Endometrial microvascular endothelial cells (primary cell): Measurements from ENCODE around the gene NPAS3. TPM values are rescaled to one million over a fixed set of nuclear protein-coding genes. Genes with fewer than 3 reads are reported as not detected.

Experiments
- in situ Hi-C: cut with HindIII; loops from 2 replicates; pipeline ENCODE4 v1.10.0; 2017; ENCODE audit warnings: low sequenced_read_pairs, low pct_unique_long_range_greater_than_20kb; ENCODE audit errors: inconsistent ontology term
- total RNA-seq: library from RNA; depleted of rRNA; stranded (reverse); fragments of >200 nt; gene quantifications from one replicate; pipeline ENCODE4 v1.2.3, GENCODE V29; 2015; ENCODE audit errors: inconsistent ontology term

Gene NPAS3
- total RNA-seq, 1 donor from 2014 or later, result not detected

DNA sequence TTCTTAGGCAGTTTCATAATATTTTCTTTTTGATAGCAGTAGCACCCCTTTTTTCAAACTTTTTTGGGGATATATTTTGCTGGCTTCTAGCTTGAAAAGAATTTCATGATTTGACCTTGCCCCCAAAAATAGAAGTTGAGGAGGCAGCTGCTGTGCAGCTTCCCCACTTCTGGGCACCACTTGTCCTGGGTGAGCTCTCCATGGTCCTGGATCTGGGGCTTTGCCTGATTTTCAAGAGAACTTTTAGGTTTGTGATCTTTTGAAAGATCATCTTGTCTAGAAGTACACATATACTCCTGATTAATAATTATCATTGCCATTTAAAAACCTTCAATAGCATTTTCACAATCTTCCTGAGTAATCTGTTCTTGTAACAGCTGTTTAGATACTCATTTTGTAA lies 271.6 kb downstream of the NPAS3 start:
- in situ Hi-C loops, result no loop called here

DNA sequence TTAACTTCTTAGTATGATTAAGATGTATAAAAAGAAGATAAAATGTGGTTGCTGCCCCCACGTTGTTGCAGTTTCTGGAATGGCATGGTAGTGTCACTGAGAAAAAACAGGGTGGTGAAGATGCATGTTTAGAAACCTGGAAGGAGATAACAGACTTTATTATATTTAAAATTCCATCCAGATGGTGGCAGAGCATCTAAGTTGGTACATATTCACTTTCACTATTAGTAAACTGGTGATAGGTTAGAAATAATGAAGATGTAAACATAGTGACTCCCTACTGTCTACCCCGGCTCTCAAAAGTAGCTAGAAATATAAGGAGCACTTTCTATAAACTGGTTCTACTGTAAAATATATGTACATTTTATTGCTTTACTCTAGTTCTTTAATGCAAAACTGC lies 279.3 kb downstream of the NPAS3 start:
- in situ Hi-C loops, result no loop called here

DNA sequence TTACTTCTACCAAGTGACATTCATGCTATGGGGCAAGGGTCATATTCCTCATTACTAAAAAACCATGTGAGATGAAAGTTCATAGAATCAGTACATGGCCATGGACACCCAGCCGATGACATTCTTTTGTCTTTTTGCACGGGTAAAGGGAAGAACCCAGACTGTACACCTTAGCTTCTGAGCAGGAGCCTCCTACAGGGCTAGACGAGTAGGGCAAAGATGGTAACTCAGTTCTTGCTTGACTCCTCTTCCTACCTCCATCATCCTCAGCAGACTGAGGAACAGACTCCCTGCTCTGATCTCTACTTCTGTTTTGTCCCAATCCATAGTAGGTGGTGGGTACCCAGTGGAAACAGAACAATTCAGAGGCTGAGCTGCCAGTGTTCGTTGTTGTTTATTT lies 281.3 kb downstream of the NPAS3 start:
- in situ Hi-C loops, result no loop called here

GRCh38 chr14:33229269-33229929 lies 290.7 kb downstream of the NPAS3 start:
- in situ Hi-C loops, result no loop called here

GRCh38 chr14:33230021-33230420 lies 291.3 kb downstream of the NPAS3 start:
- in situ Hi-C loops, result no loop called here

DNA sequence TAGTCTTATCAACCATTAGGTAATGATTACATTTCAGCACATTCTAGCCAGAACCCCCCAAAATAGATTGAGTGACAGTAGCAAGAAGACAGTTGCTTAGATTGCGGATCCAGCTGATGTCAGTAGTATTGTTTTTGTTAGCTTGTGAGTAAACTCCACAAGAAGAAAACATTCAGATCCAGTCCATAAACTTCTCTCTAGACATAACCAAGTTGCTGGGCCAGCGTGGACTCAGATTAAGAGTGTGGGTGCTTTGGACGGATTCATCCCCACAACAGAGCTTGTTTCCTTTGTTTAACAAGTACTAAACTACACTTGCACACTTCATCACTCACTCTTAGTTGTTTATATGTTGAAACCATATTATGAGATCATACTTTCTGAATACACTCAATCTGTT lies 293.4 kb downstream of the NPAS3 start:
- in situ Hi-C loops, result no loop called here

- in situ Hi-C loops, result no loop called here
Measured at GRCh38 chr14:33237115-33237740, 298.5 kb downstream of the NPAS3 start.

- in situ Hi-C loops, result no loop called here
Measured at GRCh38 chr14:33239465-33239864, 300.8 kb downstream of the NPAS3 start.

DNA sequence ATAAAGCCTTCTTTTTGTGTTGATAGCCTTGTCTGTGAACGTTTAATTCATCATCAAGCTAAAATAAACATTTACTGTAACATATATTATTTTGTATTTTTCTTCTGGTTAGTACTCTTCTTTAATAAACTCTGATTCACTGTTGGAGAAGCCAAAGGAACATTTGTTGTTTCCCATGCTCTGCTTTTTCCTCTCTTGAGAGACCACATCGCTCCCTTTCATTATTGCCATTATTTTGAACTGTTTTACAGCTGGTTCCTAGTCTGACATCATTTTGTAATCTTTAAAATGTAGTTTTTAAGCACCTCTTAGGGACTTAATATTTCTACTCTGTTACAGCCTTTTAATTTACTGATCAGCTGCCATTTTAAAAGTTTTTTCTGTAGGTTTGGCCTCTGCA lies 301.8 kb downstream of the NPAS3 start:
- in situ Hi-C loops, result no loop called here

DNA sequence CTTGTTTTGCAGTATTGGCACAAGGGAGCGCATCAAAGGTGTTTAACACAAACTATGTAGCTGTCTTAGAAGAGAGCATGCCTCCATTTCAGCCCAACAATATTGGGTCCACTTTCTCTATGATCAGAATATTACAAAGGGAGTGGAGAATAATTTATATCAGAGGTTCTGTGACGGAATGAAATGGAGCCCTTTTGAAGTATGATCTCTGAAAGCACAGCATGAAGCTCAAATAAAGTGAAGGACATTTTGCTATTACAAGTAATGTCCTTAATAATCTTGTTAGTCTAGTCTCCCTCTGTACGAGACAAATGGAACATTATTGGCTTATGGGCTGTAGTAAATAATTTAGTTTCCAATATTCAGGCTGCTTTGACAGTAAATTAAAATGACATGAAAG lies 302.7 kb downstream of the NPAS3 start:
- in situ Hi-C loops, result no loop called here

DNA sequence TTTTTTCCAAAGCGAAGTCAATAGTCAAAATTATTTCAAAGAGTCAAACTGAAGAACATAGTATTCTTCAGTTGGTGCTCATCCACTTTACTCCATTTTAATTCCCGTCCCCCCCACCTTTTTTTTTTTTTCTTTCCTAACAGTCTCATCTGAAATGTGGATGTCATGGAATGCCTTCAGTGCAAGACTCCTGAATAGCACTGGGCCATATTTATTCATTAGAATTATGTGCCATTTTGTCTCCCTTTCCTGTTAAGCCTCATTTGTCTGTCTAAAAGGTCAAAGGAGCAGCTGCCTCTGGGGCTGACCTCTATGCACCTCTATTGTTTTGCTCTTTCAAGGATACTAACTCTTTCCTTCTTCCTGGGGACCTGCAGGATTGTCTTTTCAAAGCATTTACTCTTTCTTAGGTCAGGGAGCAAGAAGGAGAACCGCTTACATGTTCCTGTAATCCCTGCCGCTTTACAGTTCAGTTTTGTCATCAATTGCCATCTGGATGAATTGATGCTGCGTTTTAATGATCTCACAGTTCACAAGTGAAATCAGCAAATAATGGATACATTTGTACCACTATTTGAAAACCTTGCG lies 310.6 kb downstream of the NPAS3 start:
- in situ Hi-C loops, result no loop called here

GRCh38 chr14:33250963-33251362 lies 312.3 kb downstream of the NPAS3 start:
- in situ Hi-C loops, result no loop called here

GRCh38 chr14:33254342-33254741 lies 315.7 kb downstream of the NPAS3 start:
- in situ Hi-C loops, result no loop called here

GRCh38 chr14:33254861-33255395 lies 316.2 kb downstream of the NPAS3 start:
- in situ Hi-C loops, result no loop called here

GRCh38 chr14:33257796-33258195 lies 319.1 kb downstream of the NPAS3 start:
- in situ Hi-C loops, result no loop called here

DNA sequence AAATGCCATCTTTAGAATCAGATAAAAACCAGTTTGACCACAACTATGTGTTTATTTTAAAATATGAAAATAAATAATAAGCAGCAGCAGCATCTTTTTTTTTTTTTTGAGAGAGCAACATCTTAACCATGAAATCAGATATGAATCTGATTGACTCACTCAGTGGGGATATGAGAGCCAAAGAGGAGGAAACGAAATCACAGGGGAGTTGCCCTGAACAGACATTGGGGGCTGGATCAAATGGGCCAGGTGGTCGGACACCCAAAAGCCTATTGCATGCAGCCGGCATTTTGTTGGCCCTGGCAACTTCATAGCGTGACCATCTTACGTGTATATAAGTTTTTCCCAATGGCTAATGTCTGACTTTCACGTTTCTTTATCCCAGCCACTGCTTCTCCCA lies 321.1 kb downstream of the NPAS3 start:
- in situ Hi-C loops, result no loop called here

DNA sequence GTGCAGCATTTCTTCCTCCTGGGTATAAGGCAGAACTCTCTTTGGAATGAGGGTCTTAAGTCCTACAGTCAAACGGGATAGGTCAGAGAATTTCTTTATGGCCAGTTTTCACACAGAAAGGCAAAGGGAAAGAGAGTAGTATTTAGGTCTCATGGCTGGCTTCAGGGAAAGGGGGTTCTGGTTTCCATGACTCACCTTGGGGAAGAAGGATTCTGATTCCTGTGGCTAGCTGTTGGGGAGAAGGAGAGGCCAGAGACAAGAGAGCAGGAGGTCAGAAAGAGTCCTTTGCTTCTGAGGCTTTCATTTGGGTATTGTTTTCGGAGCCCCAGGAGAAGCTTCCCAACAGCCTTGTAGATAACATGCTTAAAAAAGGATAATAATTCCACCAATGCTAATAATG lies 332.5 kb downstream of the NPAS3 start:
- in situ Hi-C loops, result no loop called here

DNA sequence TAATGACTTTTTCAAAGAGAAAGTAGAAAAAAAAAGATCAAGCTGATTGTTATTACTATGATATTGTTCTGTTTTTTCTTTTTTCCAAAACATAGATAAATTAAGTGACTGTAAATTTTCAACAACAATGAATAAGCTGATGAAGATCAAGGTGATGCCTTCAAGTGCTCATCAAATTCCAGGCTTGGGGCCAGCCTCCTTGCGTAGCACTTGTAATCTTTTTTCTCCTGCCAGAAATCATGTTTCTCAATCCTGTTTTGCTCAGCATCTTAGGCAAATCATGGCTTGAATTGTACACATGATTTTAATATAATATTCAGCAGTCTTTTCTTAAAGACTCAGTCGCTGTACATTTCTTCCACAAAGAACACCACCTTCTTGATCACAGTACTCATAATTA lies 333.2 kb downstream of the NPAS3 start:
- in situ Hi-C loops, result no loop called here

- in situ Hi-C loops, result no loop called here
Measured at GRCh38 chr14:33273978-33274377, 335.3 kb downstream of the NPAS3 start.

DNA sequence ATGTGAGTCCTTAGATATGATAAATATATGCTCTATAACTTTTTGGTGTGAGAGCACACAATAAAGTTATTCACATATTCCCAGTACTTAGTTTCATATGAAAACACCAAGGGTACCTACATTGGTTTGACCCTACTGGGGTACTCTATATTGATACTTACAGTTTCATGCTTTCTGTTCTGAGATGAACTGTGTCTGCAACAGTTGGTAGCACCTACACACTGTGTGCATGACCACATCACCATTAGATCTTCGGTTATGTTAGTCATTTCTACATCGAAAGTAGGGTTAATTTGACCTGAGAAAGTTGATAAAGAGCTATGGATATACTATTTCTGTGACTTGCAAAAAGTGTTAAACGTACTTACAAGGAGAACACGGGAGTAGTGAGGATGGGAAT lies 337.2 kb downstream of the NPAS3 start:
- in situ Hi-C loops, result no loop called here
